HCT116 (cell line): Measurements from ENCODE around the gene SH3GLB2. TPM values are rescaled to one million over a fixed set of nuclear protein-coding genes. Genes with fewer than 3 reads are reported as not detected.

Experiments
- ATAC-seq: fragments of 200-7000 bp; cut with Tn5 transposase; 2 replicates; pipeline ENCODE4 v1.9.1; 2020; ENCODE audit warnings: mild to moderate bottlenecking, moderate library complexity
- BruUV-seq: library from RNA; stranded (reverse); fragments of 400-500 nt; replicated peaks from 2 replicates; lab custom pipeline; 2021; lab: Mats Ljungman, UMichigan
- CTCF ChIA-PET: fragments of 300-600 bp; sonication (Branson Sonifier 250); formaldehyde crosslinking; loops from one replicate; lab custom pipeline; 2021; ENCODE audit warnings: antibody characterized with exemption; lab: Charles Lee
- POLR2A ChIA-PET: fragments of 300-600, 350-600 bp; sonication (Branson Sonifier 250); formaldehyde crosslinking; loops from one replicate; lab custom pipeline; 2021; ENCODE audit warnings: antibody characterized with exemption; lab: Charles Lee
- RAD21 ChIA-PET, 2 experiments: fragments of 300-600 bp; sonication (Branson Sonifier 250); formaldehyde crosslinking; loops; one replicate each; lab custom pipeline; 2023; ENCODE audit warnings: low total read pairs in 2 of 2; ENCODE audit not compliant: uncharacterized antibody in 2 of 2, unreplicated experiment in 2 of 2, low non-redundant PET in 1 of 2; lab: Charles Lee
- DNase-seq: peaks from one replicate; pipeline ENCODE4 v3.0.0-alpha.2; 2010; ENCODE audit warnings: low read depth, low spot score
- H2AFZ ChIP-seq: fragments of 200-600 bp; shearing (Covaris generic), sonication (generic); 2 replicates; pipeline ENCODE4 v1.6.1; 2017; ENCODE audit warnings: low read depth, mixed run types, mixed read lengths, antibody characterized with exemption, low read length; ENCODE audit not compliant: poor library complexity, severe bottlenecking
- H3K27ac ChIP-seq: 2 replicates; pipeline ENCODE4 v1.5.1; 2012; ENCODE audit warnings: low read depth, low read length
- H3K27me3 ChIP-seq: fragments of 200-600 bp; sonication (generic); 2 replicates; pipeline ENCODE4 v1.6.1; 2016; ENCODE audit warnings: mixed run types, low read length, mixed read lengths; ENCODE audit not compliant: insufficient read depth
- H3K36me3 ChIP-seq, 2 experiments: fragments of 200-500 bp in 1 of 2; fragments of 200-600 bp in 1 of 2; sonication (Bioruptor generic) in 1 of 2; sonication (generic) in 1 of 2; 2 replicates each; pipeline versions ENCODE4 v1.5.1 to v1.6.1; 2014 to 2016; ENCODE audit warnings: low read length in 2 of 2, inconsistent platforms in 1 of 2, mixed read lengths in 1 of 2, mixed run types in 1 of 2; ENCODE audit not compliant: insufficient read depth in 2 of 2, control insufficient read depth in 1 of 2
- H3K4me1 ChIP-seq, 2 experiments: fragments of 200-600 bp in 1 of 2; sonication (generic) in 1 of 2; 2 replicates each; pipeline versions ENCODE4 v1.5.1 to v1.6.1; 2012 to 2017; ENCODE audit warnings: low read length in 2 of 2, inconsistent platforms in 1 of 2, mild to moderate bottlenecking in 1 of 2, mixed read lengths in 1 of 2, mixed run types in 1 of 2, moderate library complexity in 1 of 2; ENCODE audit not compliant: insufficient read depth in 2 of 2, control insufficient read depth in 1 of 2
- H3K4me2 ChIP-seq: fragments of 200-600 bp; sonication (generic); 2 replicates; pipeline ENCODE4 v1.6.1; 2017; ENCODE audit warnings: mixed run types, low read length, mixed read lengths
- H3K4me3 ChIP-seq, 2 experiments: fragments of 200-600 bp in 1 of 2; sonication (generic) in 1 of 2; replicated peaks in 1 of 2; 2 replicates each; pipeline ENCODE4 v1.5.1; 2011 to 2016; ENCODE audit warnings: low read length in 2 of 2, control low read depth in 1 of 2, low read depth in 1 of 2, mild to moderate bottlenecking in 1 of 2, mixed read lengths in 1 of 2, mixed run types in 1 of 2
- H3K79me2 ChIP-seq: fragments of 200-600 bp; sonication (generic); 2 replicates; pipeline ENCODE4 v1.6.1; 2017; ENCODE audit warnings: mild to moderate bottlenecking, mixed run types, low read length, moderate library complexity, mixed read lengths; ENCODE audit not compliant: insufficient read depth
- H3K9ac ChIP-seq: fragments of 200-600 bp; sonication (generic); 2 replicates; pipeline ENCODE4 v1.6.1; 2016; ENCODE audit warnings: low read length, mixed read lengths
- H3K9me2 ChIP-seq: fragments of 200-600 bp; sonication (generic), shearing (Covaris generic); 2 replicates; pipeline ENCODE4 v1.6.1; 2017; ENCODE audit warnings: mixed run types, mild to moderate bottlenecking, moderate library complexity; ENCODE audit not compliant: insufficient read depth
- H3K9me3 ChIP-seq, 2 experiments: fragments of 200-500 bp in 1 of 2; fragments of 200-600 bp in 1 of 2; sonication (Bioruptor generic) in 1 of 2; sonication (generic) in 1 of 2; 2 replicates each; pipeline ENCODE4 v1.6.1; 2014 to 2017; ENCODE audit warnings: low read length in 2 of 2, mixed read lengths in 2 of 2, inconsistent platforms in 1 of 2, low read depth in 1 of 2, mild to moderate bottlenecking in 1 of 2, mixed run types in 1 of 2, moderate library complexity in 1 of 2; ENCODE audit not compliant: control insufficient read depth in 1 of 2, insufficient read depth in 1 of 2
- H4K20me1 ChIP-seq: fragments of 200-600 bp; sonication (generic), shearing (Covaris generic); 2 replicates; pipeline ENCODE4 v1.6.1; 2017; ENCODE audit warnings: mixed run types, mild to moderate bottlenecking, moderate library complexity; ENCODE audit not compliant: insufficient read depth
- EZH2phosphoT487 ChIP-seq: fragments of 200-600 bp; IDR thresholded peaks from 2 replicates; pipeline ENCODE4 v1.6.1; 2018; ENCODE audit warnings: antibody characterized with exemption, borderline replicate concordance
- MAX ChIP-seq: IDR thresholded peaks from 2 replicates; pipeline ENCODE4 v1.6.1; 2012
- POLR2A ChIP-seq: IDR thresholded peaks from 2 replicates; pipeline ENCODE4 v1.7.0; 2011; ENCODE audit warnings: borderline replicate concordance; ENCODE audit not compliant: insufficient read depth, insufficient read length; ENCODE audit errors: extremely low read depth
- REST ChIP-seq: IDR thresholded peaks from 2 replicates; pipeline ENCODE4 v1.6.1; 2012; ENCODE audit warnings: low read depth
- ZBTB33 ChIP-seq: IDR thresholded peaks from 2 replicates; pipeline ENCODE4 v1.6.1; 2011; ENCODE audit warnings: mild to moderate bottlenecking, low read length, moderate library complexity; ENCODE audit not compliant: insufficient replicate concordance; ENCODE audit errors: extremely low read depth
- intact Hi-C: fragments of 100-400 bp; cut with micrococcal nuclease; formaldehyde crosslinking; loops from 2 replicates; pipeline ENCODE4 v1.10.0; 2022
- total RNA-seq: library from RNA; stranded (reverse); gene quantifications from one replicate; pipeline ENCODE4 v1.2.1, GENCODE V29; 2021; ENCODE audit not compliant: unreplicated experiment

Gene SH3GLB2
- total RNA-seq, 1 experiment from 2014 or later: 87.9 TPM

GRCh38 chr9:129014124-129014523 lies 14.0 kb downstream of the SH3GLB2 start:
- CTCF ChIA-PET: no interaction called here
- H3K9ac ChIP-seq: no peak overlapping the region
- no peak overlapping the region for H3K4me3 ChIP-seq
- POLR2A ChIA-PET: no interaction called here
- RAD21 ChIA-PET: no interaction called here
- TF ChIP-seq MAX (no peak), REST (no peak), EZH2phosphoT487 (no peak), ZBTB33 (no peak), POLR2A (no peak)
- H3K27me3 ChIP-seq: no peaks in the 10 kb centered on the region
- DNase-seq (no peak), ATAC-seq (no peak)
- H3K4me2 ChIP-seq: no peak overlapping the region
- no TSS peak for BruUV-seq
- H3K79me2 ChIP-seq: no peaks in the 10 kb centered on the region; the same call in 1 of the 2 replicates
- intact Hi-C loops: no loop called here
- no peaks in the 10 kb centered on the region for H3K4me1 ChIP-seq
- no peaks in the 10 kb centered on the region for H3K9me2 ChIP-seq
- no peaks in the 10 kb centered on the region for H4K20me1 ChIP-seq
- no peak overlapping the region for H2AFZ ChIP-seq
- no peaks in the 10 kb centered on the region for H3K9me3 ChIP-seq
- H3K36me3 ChIP-seq: peaks cover 8 to 20% of the 10 kb centered on the region in 2 experiments; a peak in 3 of 4 replicates
- no peak overlapping the region for H3K27ac ChIP-seq
